GM19324 (cell line): Measurements from ENCODE around the gene CACNA1C.

Experiments
- ATAC-seq: cut with Tn5 transposase; IDR thresholded peaks from one replicate; pipeline ENCODE4 v1.9.1; 2021; ENCODE audit warnings: mild to moderate bottlenecking, moderate library complexity; ENCODE audit not compliant: unreplicated experiment, low FRiP score

CACNA1C gene

DNA sequence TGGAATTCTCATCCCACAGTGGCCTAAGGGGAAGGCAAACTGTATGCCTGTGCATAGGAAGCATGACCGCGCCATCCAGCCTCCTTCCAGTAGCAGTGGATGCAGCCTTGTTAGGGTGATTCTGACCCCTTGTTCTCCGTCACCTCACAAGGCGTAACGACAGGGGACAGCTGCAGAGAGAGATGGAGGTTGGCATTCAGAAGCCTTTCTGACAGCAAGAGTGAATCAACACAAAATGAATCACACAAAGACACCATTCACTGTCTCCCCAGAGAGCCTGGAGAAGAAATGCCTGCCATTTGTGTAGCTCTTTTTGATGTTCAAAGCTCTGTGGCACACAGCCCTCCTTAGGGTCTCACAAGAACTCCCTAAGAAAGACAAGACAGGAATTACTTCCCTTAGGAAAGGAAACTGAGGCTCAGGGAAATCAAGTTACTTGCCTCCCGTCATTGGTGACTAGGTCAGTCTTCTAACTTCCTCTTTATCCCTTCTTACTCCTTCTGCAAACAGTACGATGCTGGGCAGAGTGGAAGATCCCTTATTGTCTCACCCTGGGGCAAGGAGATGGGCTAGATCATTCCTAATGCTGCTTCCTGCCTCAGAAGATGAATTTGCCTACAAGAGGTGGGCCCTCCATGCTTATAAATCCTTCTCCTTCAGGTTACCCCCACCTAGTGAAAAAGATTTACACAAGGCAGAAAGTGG lies 280.9 kb downstream of the CACNA1C start:
- ATAC-seq, result no peak

- ATAC-seq, result no peak
Observed at GRCh38 chr12:2334271-2334670, 281.5 kb downstream of the CACNA1C start.

DNA sequence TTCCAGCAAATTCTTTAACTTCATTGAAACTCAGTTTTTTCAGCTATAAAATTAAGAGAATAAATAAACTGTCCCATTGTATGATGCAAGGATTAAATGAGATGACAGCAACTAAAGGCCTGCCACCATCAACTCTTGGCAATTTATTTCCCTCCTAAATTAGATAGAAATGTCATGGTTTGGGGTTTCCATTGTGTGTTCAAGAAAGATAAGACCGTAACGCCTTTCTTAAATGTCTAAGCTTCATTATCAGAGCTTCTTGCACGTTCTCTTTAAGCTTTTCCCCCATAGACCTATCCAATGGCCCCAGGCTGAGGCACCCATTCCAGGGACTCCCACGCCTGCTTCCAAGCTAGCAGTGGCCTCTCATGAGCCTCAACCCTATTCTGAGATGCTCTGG lies 281.9 kb downstream of the CACNA1C start:
- ATAC-seq, result no peak

DNA sequence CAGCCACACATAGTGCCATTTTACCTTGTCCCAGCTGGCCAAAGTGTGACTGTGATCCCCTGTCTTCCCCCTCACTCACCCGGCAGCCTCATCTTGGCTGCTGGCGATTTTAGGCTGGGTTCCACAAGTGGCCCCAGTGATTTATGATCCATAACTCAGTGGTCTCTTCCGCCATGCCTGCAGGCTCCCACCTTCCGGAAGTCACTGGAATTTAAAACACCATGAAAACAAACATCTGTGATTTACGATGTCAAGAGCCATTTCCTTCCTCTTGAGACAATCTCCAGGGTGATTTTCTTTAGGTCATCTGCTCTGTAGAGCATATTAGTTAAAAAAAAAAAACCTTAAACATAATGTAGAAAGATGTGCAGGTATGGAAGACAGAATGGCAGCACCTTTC lies 282.3 kb downstream of the CACNA1C start:
- no peak for ATAC-seq

DNA sequence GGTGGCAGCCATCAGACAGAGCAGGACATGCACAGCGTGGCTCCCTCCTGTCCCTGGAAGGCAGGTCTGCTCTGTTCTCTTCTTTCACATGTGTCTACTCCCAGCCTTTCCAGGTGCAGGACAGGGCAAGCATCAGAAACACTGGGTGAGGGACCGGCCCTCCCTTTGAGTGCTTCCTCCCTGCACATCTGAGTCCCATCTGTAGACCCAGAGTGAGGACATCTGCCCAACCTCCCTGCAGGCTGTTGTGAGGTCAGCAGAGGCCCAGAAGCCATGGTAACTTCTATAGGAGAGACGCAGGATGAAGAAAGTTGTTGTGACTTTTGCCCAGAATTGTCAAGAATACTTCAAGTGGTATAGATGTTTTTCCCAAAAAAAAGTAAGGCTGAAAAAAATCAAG lies 282.7 kb downstream of the CACNA1C start:
- ATAC-seq, result no peak

DNA sequence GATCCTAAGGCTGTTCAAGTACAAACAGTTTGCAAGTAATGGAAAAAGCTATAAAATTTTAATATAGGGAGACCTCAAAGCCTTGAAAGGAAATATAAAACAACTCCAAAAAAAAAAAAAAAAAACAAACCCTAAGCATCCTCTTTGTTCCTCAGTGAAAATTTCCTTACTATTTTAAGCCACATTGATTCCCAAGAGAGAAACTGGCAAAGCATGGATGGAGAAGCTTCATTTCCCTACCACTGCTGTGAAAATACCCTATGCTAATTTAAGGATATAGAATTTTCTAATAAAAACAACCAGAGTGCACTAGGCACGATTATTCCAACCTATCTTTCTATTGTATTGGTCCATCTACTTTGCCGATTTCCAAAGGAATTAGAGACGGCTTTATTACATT lies 283.1 kb downstream of the CACNA1C start:
- ATAC-seq, result no peak

DNA sequence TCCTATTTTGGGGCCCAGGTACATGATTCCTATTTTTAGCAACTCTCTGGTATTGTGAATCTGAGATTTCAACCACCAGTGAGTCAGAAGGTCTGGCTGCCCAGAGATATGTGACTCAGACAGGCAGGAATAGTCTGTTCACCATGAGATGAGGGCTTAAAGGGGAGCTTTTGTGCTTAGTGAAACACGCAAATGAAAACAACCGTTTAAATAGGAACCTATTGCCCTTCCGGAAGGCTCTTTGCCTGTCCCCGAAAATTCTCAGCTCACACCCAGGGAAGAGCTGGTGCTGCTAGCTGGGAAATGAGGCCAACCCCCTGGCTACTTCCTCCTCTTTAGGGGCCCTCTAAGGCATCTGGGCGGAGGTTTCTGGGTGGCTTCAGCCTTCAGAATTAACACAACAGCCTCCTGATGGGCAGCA lies 283.6 kb downstream of the CACNA1C start:
- ATAC-seq, result no peak

- no peak for ATAC-seq
Observed at GRCh38 chr12:2337031-2338010, 284.5 kb downstream of the CACNA1C start.

DNA sequence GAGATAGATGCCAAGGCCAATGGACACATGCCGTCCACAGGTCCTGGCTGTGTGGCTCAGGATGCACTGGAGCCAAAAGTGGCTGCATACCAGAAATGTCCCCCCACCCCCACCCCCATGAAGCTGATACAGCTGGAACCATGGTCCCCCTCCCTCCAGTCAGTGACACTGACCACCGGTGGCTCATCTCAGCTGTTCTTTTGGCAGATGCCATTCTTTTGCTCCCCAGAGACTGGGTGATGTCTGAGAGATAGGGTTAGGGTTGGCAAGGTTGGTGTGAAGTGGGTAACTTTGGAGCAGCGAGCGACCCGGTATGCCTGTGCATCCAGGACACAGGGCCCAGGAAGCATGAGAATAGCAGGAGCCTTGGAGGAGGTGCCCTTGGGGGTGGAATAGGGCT lies 285.6 kb downstream of the CACNA1C start:
- ATAC-seq, result no peak

GRCh38 chr12:2338991-2339431 lies 286.2 kb downstream of the CACNA1C start:
- ATAC-seq, result no peak

DNA sequence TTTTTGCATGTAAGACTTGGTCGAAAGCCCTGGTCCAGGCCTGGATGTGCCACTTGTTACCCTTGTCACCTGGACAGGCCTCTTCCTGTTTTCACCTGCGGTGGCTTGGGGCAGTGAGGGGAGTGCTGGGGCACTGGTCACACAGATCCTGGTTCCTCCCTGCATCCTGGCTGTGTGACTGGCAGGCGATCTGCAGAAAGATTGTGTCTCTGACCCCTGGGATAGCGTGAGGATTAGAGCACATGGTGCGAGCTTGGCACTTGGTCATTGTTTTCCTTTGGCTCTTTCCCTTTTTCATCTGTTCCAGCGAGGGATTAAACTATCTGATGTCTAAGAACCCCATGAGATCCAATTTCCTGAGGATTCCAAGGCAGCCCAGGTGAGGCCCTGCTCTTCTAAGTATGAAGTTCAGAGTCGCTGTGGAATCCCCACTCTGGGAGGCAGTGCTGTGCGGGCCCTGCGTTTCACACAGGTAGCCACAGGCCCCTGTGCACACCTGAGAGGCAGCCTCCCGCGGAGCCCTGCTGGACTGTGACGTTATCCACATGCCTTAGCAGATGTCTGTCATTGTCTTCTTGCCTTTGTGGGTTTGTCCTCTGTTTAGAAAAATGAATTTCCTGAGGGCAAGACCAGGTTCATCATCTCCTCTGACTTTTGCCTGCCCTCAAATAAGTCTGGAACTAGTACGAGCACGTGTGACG lies 288.4 kb downstream of the CACNA1C start:
- ATAC-seq, result no peak

- no peak for ATAC-seq
Observed at GRCh38 chr12:2341871-2342270, 289.1 kb downstream of the CACNA1C start.

GRCh38 chr12:2343681-2344080 lies 290.9 kb downstream of the CACNA1C start:
- ATAC-seq, result no peak

- ATAC-seq, result no peak
Observed at GRCh38 chr12:2344476-2344875, 291.7 kb downstream of the CACNA1C start.

GRCh38 chr12:2344885-2345284 lies 292.1 kb downstream of the CACNA1C start:
- ATAC-seq, result no peak

DNA sequence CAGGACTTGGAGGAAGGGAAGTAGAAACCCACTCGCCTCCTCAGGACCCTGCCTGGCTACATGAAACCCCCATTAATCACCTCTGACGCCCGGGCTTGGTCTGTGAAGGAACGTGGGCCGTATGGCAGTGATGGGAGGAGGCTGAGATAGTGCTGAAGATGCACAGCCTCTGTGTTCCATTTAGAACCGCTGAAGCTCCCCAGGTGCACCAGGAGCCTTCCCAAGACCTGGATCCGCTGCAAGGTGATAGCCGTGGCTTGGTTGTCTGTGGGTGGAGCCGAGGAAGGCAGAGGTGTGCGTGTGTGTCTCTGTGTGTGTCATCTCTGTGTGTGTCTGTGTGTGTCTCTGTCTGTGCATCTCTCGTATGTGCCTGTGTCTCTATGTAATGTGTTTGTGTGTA lies 293.1 kb downstream of the CACNA1C start:
- ATAC-seq, result no peak

DNA sequence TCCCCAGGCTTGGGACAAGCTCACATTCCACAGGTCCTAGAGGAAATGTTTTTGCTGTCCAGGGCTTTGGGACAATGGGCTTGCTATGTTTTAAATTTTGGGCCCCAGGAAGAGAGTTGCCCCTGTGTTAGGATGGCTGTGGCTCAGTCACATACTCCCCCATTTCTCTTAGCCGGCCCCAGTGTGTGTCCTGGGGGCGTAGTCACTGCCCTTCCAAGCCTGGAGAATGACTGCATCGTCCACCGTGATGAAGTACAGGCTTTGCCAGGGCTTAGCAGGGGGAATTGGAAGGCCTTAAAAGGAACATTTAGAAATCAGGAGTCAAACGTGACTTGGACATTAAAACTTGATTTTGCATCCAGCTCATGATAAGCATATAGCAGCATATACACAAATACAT lies 293.6 kb downstream of the CACNA1C start:
- no peak for ATAC-seq

DNA sequence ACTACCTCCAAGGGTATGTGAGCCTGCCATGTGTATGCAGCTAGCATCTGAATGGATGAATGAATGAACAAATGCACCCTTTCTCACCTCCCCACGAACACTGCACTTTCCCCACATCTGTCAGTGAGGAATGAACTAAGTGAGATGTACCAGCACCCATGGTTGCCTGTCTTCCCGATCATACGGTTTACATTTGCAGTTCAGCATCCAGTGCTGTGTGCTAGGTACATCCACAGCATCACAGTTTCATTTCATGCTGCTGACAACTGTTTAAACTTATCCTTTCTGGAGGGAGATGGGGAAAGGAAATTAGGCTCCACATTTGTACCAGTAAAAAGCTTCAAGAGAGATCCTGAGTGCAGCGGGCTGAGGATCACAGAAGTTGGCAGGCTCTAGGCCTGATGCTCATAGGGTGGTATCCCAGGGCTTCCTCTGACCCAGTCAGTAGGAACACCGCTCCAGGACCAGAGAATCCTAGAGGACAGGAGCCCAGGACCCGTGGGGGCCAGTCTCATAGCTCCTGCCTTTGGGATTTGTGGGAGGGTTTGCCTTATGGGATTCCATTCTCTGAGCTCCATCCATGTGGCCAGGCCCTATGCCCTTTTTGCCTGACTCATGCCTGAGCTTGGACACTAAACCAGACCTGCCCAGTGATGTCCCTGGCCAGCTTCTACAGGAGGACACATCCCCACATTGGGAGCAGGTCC lies 294.5 kb downstream of the CACNA1C start:
- no peak for ATAC-seq

DNA sequence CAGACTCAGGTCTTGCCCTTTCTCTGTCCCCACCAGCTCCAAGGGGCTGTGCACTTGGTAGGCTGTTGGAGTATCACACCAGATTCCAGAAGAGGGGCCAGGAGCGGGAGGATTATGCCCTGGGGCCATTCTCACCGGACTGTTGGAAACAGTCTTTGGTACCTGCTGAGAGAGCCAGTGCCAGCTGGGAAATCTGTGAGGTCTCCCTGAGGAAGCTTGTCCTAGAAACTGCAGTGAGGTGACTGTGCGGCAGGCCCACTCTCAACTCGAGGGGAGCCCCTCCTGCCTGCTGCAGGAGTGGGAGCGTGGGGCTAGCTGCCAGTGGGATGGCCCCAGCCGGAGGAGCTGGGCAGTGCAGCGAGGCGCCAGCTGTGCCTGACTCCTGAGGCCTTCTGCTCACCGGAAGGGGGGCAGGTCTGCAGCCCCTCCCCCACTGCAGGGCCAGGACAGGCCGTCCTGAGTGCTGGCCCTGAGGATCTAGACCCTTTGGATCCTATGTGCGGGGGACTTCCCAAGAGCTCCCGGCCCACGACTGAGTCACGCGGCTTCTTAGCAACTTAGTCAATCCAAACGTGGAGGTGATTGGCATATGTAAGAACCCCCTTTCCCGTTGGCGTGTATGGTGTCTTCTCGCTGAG lies 295.2 kb downstream of the CACNA1C start:
- ATAC-seq, result no peak

- no peak for ATAC-seq
Observed at GRCh38 chr12:2348482-2348852, 295.7 kb downstream of the CACNA1C start.
